GM12878 (cell line): ENCODE data around the gene SYT3. TPM values are rescaled to one million over a fixed set of nuclear protein-coding genes. Genes with fewer than 3 reads are reported as not detected.

ENCODE experiments used
- ATAC-seq: fragments of 200-7000 bp; cut with Tn5 transposase; 3 replicates; pipeline ENCODE4 v1.9.1; 2020; ENCODE audit warnings: mild to moderate bottlenecking, moderate library complexity
- BruUV-seq: library from RNA; stranded (reverse); fragments of 400-500 nt; replicated peaks from 2 replicates; lab custom pipeline; 2021; lab: Mats Ljungman, UMichigan
- CTCF ChIA-PET: fragments of 300-600 bp; sonication (Branson Sonifier 250); formaldehyde crosslinking; extraction: SDS; loops from one replicate; lab custom pipeline; 2021; ENCODE audit warnings: inconsistent platforms; lab: Yijun Ruan, JAX
- POLR2A ChIA-PET: fragments of 350-600 bp; formaldehyde crosslinking; extraction: SDS; loops from one replicate; lab custom pipeline; 2021; ENCODE audit warnings: inconsistent platforms; lab: Charles Lee
- RAD21 ChIA-PET: fragments of 300-600 bp; sonication (Branson Sonifier 250); formaldehyde crosslinking; loops from one replicate; lab custom pipeline; 2023; ENCODE audit warnings: antibody characterized with exemption; ENCODE audit not compliant: unreplicated experiment; lab: Charles Lee
- SMC1A ChIA-PET: fragments of 300-600 bp; sonication (Branson Sonifier 250); formaldehyde crosslinking; loops from one replicate; lab custom pipeline; 2023; ENCODE audit not compliant: unreplicated experiment, uncharacterized antibody; lab: Charles Lee
- DNase-seq: peaks from one replicate; pipeline ENCODE4 v3.0.0-alpha.2; 2011; ENCODE audit warnings: low read depth, low spot score
- FAIRE-seq: peaks from 3 replicates; lab custom pipeline; 2011; peaks lifted over from hg19 to GRCh38; lab: Jason Lieb, UNC
- H2AFZ ChIP-seq: 2 replicates; pipeline ENCODE4 v1.6.0; 2011; ENCODE audit warnings: low read depth, low read length, control low read depth; ENCODE audit not compliant: control insufficient read depth
- H3K27ac ChIP-seq: 2 replicates; pipeline ENCODE4 v1.5.1; 2011; ENCODE audit warnings: control low read depth; ENCODE audit not compliant: control insufficient read depth, insufficient read depth
- H3K27me3 ChIP-seq, 2 experiments: replicated peaks in 1 of 2; 2 replicates each; pipeline versions ENCODE4 v1.6.0 to v1.6.1; 2011; ENCODE audit warnings: low read length in 1 of 2; ENCODE audit not compliant: control insufficient read depth in 2 of 2, insufficient read depth in 2 of 2
- H3K36me3 ChIP-seq, 2 experiments: 2 replicates each; pipeline ENCODE4 v1.5.1; 2011; ENCODE audit warnings: low read length in 1 of 2; ENCODE audit not compliant: control insufficient read depth in 2 of 2, insufficient read depth in 2 of 2
- H3K4me1 ChIP-seq: 2 replicates; pipeline ENCODE4 v1.6.1; 2011; ENCODE audit warnings: mild to moderate bottlenecking, low read length, moderate library complexity, mixed read lengths; ENCODE audit not compliant: control insufficient read depth, insufficient read depth
- H3K4me2 ChIP-seq: 2 replicates; pipeline ENCODE4 v1.6.0; 2011; ENCODE audit warnings: control low read depth; ENCODE audit not compliant: control insufficient read depth, insufficient read depth
- H3K4me3 ChIP-seq: fragments of 200-600 bp; sonication (generic); 2 replicates; pipeline ENCODE4 v1.5.1; 2016
- H3K79me2 ChIP-seq: 2 replicates; pipeline ENCODE4 v1.6.0; 2011; ENCODE audit warnings: low read length; ENCODE audit not compliant: control insufficient read depth, insufficient read depth
- H3K9ac ChIP-seq: 2 replicates; pipeline ENCODE4 v1.8.0; 2011; ENCODE audit warnings: low read length, control low read depth, mixed read lengths; ENCODE audit not compliant: control insufficient read depth, insufficient read depth
- H3K9me3 ChIP-seq: replicated peaks from 3 replicates; pipeline ENCODE4 v1.5.1; 2011; ENCODE audit warnings: mild to moderate bottlenecking, low read length; ENCODE audit not compliant: control insufficient read depth, insufficient read depth
- H4K20me1 ChIP-seq: 2 replicates; pipeline ENCODE4 v1.6.0; 2011; ENCODE audit not compliant: control insufficient read depth, insufficient read depth
- ATF2 ChIP-seq: IDR thresholded peaks from 2 replicates; pipeline ENCODE4 v1.6.1; 2012; ENCODE audit warnings: low read length, inconsistent platforms
- BMI1 ChIP-seq: fragments of 450-650 bp; IDR thresholded peaks from 2 replicates; pipeline ENCODE4 v1.6.1; 2016; ENCODE audit warnings: mild to moderate bottlenecking, moderate library complexity, borderline replicate concordance
- CEBPZ ChIP-seq: fragments of 150-350 bp; IDR thresholded peaks from 2 replicates; pipeline ENCODE4 v1.6.1; 2016; ENCODE audit warnings: low read depth, low read length
- CHD2 ChIP-seq: IDR thresholded peaks from 2 replicates; pipeline ENCODE4 v1.6.1; 2011; ENCODE audit warnings: low read depth, low read length, improper control_type of control experiment, borderline replicate concordance
- ETV6 ChIP-seq, 2 experiments: fragments of 450-650 bp in 1 of 2; IDR thresholded peaks in 1 of 2; conservative IDR thresholded peaks in 1 of 2; 2 replicates each; pipeline ENCODE4 v1.6.1; 2014; ENCODE audit warnings: antibody characterized with exemption in 1 of 2, borderline replicate concordance in 1 of 2, low read depth in 1 of 2, mild to moderate bottlenecking in 1 of 2, moderate library complexity in 1 of 2
- JUND ChIP-seq: IDR thresholded peaks from 2 replicates; pipeline ENCODE4 v1.6.1; 2012; ENCODE audit warnings: low read depth, mild to moderate bottlenecking, low read length, improper control_type of control experiment, moderate library complexity
- NRF1 ChIP-seq: conservative IDR thresholded peaks from 2 replicates; pipeline ENCODE4 v1.6.1; 2011; ENCODE audit warnings: mild to moderate bottlenecking, low read depth, low read length, improper control_type of control experiment
- PML ChIP-seq: IDR thresholded peaks from 2 replicates; pipeline ENCODE4 v1.6.1; 2012; ENCODE audit warnings: low read length, inconsistent platforms
- RAD51 ChIP-seq: fragments of 450-650 bp; IDR thresholded peaks from 2 replicates; pipeline ENCODE4 v1.6.1; 2016; ENCODE audit warnings: moderate library complexity, mild to moderate bottlenecking, inconsistent platforms
- SUZ12 ChIP-seq: fragments of 200-600 bp; sonication (generic); IDR thresholded peaks from one replicate; pipeline ENCODE4 v1.6.1; 2018; ENCODE audit warnings: antibody characterized with exemption, mild to moderate bottlenecking; ENCODE audit not compliant: unreplicated experiment
- TARDBP ChIP-seq: IDR thresholded peaks from 2 replicates; pipeline ENCODE4 v1.6.1; 2016; ENCODE audit warnings: borderline replicate concordance
- ZBED1 ChIP-seq: IDR thresholded peaks from 2 replicates; pipeline ENCODE4 v1.6.1; 2016; ENCODE audit warnings: borderline replicate concordance
- ZBTB40 ChIP-seq: fragments of 450-650 bp; IDR thresholded peaks from 2 replicates; pipeline ENCODE4 v1.6.1; 2016; ENCODE audit warnings: mild to moderate bottlenecking, moderate library complexity, borderline replicate concordance
- ZNF217 ChIP-seq: fragments of 450-650 bp; IDR thresholded peaks from 2 replicates; pipeline ENCODE4 v1.6.1; 2017; ENCODE audit warnings: antibody characterized with exemption, mild to moderate bottlenecking
- ZNF622 ChIP-seq: fragments of 450-650 bp; IDR thresholded peaks from 2 replicates; pipeline ENCODE4 v1.6.1; 2017; ENCODE audit warnings: mild to moderate bottlenecking, inconsistent platforms
- WGBS: methylation state at CpG from one replicate; pipeline ENCODE4 v1.1.6; 2016; ENCODE audit warnings: low lambda C conversion rate; ENCODE audit not compliant: insufficient replicate concordance, insufficient coverage; ENCODE audit errors: missing lambda C conversion rate; 5-methylcytosine and 5-hydroxymethylcytosine counted together
- in situ Hi-C: fragments of 300-500 bp; cut with MboI; formaldehyde crosslinking; loops from 9 replicates; pipeline ENCODE4 v1.14.3; 2018; ENCODE audit warnings: mixed read lengths
- intact Hi-C: fragments of 100-400 bp; cut with micrococcal nuclease; formaldehyde crosslinking; loops from one replicate; pipeline ENCODE4 v1.14.2; 2022; ENCODE audit not compliant: unreplicated experiment
- polyA plus RNA-seq, 11 experiments: library from polyadenylated mRNA; depleted of rRNA in 4 of 11; unstranded in 6 of 11; stranded (reverse) in 5 of 11; fragments of >200 nt; fragmentation: Nextera tagmentation in 4 of 11; fragmentation: Illumina TruSeq in 1 of 11; extraction: Ambion mirVana in 4 of 11; extraction: Trizol in 1 of 11; gene quantifications; 1 replicate in 1 of 11; 2 replicates in 10 of 11; pipeline versions ENCODE4 v1.2.1 to v1.2.3, GENCODE V29; 2011 to 2016; ENCODE audit warnings: inconsistent platforms in 2 of 11, missing spikeins in 2 of 11, low read depth in 1 of 11
- total RNA-seq, 4 experiments: library from RNA; depleted of rRNA in 3 of 4; stranded (reverse); fragments of >200 nt in 3 of 4; fragmentation: Illumina TruSeq in 1 of 4; extraction: Trizol in 1 of 4; gene quantifications; 2 replicates each; pipeline versions ENCODE4 v1.2.1 to v1.2.3, GENCODE V29; 2013 to 2021

The SYT3 gene
- total and polyA plus RNA-seq, 10 of the 15 experiments (the other 5 are each of a cell fraction or from before 2014, with no cell fraction given), result 0.05 to 0.18 TPM; not detected in 8

GRCh38 chr19:50629801-50630200 lies 9.9 kb downstream of the SYT3 start:
- intact Hi-C loops (no loop called here), in situ Hi-C loops (no loop called here)
- no peak overlapping the region for H3K27ac ChIP-seq
- H3K27me3 ChIP-seq, result no peaks in the 10 kb centered on the region; a peak in 1 of 4 replicates
- no peaks in the 10 kb centered on the region for H3K4me1 ChIP-seq
- ATAC-seq, result no peak
- no peak overlapping the region for H2AFZ ChIP-seq
- no peaks in the 10 kb centered on the region for H3K79me2 ChIP-seq
- H3K9me3 ChIP-seq, result peaks cover 3% of the 10 kb centered on the region; the same call in 1 of the 3 replicates
- no TSS peak for BruUV-seq
- RAD21 ChIA-PET, result no interaction called here
- no peak overlapping the region for H3K4me2 ChIP-seq
- no peak for FAIRE-seq
- SMC1A ChIA-PET, result no interaction called here
- no peak overlapping the region for H3K9ac ChIP-seq
- WGBS, result 51% methylated on average over 13 of the region's 14 CpGs
- H3K4me3 ChIP-seq, result no peak overlapping the region
- no peaks in the 10 kb centered on the region for H4K20me1 ChIP-seq
- POLR2A ChIA-PET, result no interaction called here
- DNase-seq, result no peak
- TF ChIP-seq ZBED1 (no peak), ZBTB40 (no peak), TARDBP (no peak), CHD2 (no peak), NRF1 (no peak), JUND (no peak), CEBPZ (no peak), ZNF217 (no peak), ZNF622 (no peak), ATF2 (no peak), PML (no peak), RAD51 (no peak), BMI1 (no peak), SUZ12 (no peak), ETV6 (conservative IDR thresholded peaks at IDR 0.05 in 1 of 2, IDR thresholded peaks at IDR 0.05 in 1 of 2; ENCODE audit: borderline replicate concordance in 1 of 2, low read depth in 1 of 2) (no peak)
- CTCF ChIA-PET, result no interaction called here
- H3K36me3 ChIP-seq, result no peaks in the 10 kb centered on the region
